Measurements from ENCODE around the gene WTIP.

The WTIP gene

GRCh38 chr19:34490141-34490766 lies 8.7 kb downstream of the WTIP start:
- H3K36me3 ChIP-seq (replicated peaks) = peaks cover 18% of the 10 kb centered on the region
- DNase-seq = no peak
- in situ Hi-C loops (cut with HindIII; ENCODE audit: low pct_ligation_motif_present, low sequenced_read_pairs) = no loop called here
- TF ChIP-seq, protein P1, sequence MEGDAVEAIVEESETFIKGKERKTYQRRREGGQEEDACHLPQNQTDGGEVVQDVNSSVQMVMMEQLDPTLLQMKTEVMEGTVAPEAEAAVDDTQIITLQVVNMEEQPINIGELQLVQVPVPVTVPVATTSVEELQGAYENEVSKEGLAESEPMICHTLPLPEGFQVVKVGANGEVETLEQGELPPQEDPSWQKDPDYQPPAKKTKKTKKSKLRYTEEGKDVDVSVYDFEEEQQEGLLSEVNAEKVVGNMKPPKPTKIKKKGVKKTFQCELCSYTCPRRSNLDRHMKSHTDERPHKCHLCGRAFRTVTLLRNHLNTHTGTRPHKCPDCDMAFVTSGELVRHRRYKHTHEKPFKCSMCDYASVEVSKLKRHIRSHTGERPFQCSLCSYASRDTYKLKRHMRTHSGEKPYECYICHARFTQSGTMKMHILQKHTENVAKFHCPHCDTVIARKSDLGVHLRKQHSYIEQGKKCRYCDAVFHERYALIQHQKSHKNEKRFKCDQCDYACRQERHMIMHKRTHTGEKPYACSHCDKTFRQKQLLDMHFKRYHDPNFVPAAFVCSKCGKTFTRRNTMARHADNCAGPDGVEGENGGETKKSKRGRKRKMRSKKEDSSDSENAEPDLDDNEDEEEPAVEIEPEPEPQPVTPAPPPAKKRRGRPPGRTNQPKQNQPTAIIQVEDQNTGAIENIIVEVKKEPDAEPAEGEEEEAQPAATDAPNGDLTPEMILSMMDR (IDR thresholded peaks at IDR 0.05; ENCODE audit: low read depth, low read length, missing control alignments) = no peak
- no peaks in the 10 kb centered on the region for H3K27me3 ChIP-seq (replicated peaks)
- no peak overlapping the region for H3K27ac ChIP-seq
- no peak overlapping the region for H3K4me3 ChIP-seq (ENCODE audit: low read depth, low read length)

DNA sequence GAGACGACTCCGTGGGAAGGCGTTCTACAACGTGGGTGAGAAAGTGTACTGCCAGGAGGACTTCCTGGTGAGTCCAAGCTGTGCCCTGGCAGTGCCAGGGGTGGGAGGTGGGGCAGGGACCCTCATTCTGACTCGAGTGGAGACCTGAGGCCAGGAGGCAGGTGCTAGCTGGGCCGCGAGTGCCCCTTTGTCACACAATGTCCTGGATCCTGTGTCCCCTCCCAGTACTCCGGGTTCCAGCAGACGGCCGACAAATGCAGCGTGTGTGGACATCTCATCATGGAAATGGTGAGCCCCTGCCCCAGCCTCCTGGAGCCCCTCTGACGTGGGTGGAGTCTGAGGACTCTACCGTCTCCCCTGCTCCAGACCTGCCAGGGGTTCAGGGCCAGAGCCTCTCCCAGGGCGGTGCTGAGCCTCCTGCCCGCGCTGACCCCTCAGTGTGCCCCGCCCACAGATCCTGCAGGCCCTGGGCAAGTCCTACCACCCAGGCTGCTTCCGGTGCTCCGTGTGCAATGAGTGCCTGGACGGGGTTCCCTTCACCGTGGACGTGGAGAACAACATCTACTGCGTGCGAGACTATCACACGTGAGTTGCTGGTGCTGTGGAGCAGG lies 11.6 kb downstream of the WTIP start:
- H3K36me3 ChIP-seq (replicated peaks) = peaks cover 30% of the 10 kb centered on the region
- no peak overlapping the region for H3K4me3 ChIP-seq (ENCODE audit: low read depth, low read length)
- no peaks in the 10 kb centered on the region for H3K27me3 ChIP-seq (replicated peaks)
- DNase-seq = no peak
- TF ChIP-seq, protein P1 (IDR thresholded peaks at IDR 0.05; ENCODE audit: low read depth, low read length, missing control alignments) = no peak
- in situ Hi-C loops (cut with HindIII; ENCODE audit: low pct_ligation_motif_present, low sequenced_read_pairs) = no loop called here
- H3K27ac ChIP-seq = no peak overlapping the region

- DNase-seq = no peak
- in situ Hi-C loops (cut with HindIII; ENCODE audit: low pct_ligation_motif_present, low sequenced_read_pairs) = no loop called here
- Histone ChIP-seq H3K36me3 (replicated peaks) (peaks cover 31% of the 10 kb centered on the region), H3K4me3 (ENCODE audit: low read depth, low read length) (no peak overlapping the region), H3K27me3 (replicated peaks) (no peaks in the 10 kb centered on the region), H3K27ac (no peak overlapping the region)
- TF ChIP-seq, protein P1 (IDR thresholded peaks at IDR 0.05; ENCODE audit: low read depth, low read length, missing control alignments) = no peak
These were observed 12.1 kb downstream of the WTIP start for GRCh38 chr19:34493649-34494044.

DNA sequence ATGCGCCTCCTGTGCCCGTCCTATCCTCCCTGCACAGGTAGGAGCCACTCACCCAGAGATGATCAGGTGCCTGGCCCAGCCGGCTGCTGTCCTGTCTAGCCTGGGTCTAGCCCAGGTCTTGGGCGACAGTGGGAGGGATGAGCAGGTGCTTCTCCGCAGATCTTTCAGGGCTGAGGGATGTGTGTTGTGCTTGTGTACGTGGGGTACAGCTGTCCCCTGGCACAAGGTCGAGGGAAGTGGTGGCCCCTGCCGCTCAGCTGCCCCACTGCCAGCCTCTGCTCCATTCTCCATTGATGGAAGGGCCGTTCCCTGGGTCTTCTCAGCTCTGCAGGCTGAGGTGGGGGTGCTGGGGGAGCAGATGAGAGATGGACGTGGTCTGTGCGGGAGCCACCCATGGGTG lies 13.0 kb downstream of the WTIP start:
- Histone ChIP-seq H3K27me3 (replicated peaks) (no peaks in the 10 kb centered on the region), H3K4me3 (ENCODE audit: low read depth, low read length) (no peak overlapping the region), H3K36me3 (replicated peaks) (peaks cover 33% of the 10 kb centered on the region), H3K27ac (no peak overlapping the region)
- TF ChIP-seq, protein P1 (IDR thresholded peaks at IDR 0.05; ENCODE audit: low read depth, low read length, missing control alignments) = no peak
- in situ Hi-C loops (cut with HindIII; ENCODE audit: low pct_ligation_motif_present, low sequenced_read_pairs) = no loop called here
- no peak for DNase-seq

- H3K36me3 ChIP-seq (replicated peaks) = peaks cover 33% of the 10 kb centered on the region
These were observed 13.9 kb downstream of the WTIP start for GRCh38 chr19:34495416-34495815.

More at GRCh38 chr19:34495416-34495815, 13.9 kb downstream of the WTIP start:
- DNase-seq = no peak
- TF ChIP-seq, protein P1 (IDR thresholded peaks at IDR 0.05; ENCODE audit: low read depth, low read length, missing control alignments) = no peak
- Histone ChIP-seq H3K27ac (no peak overlapping the region), H3K27me3 (replicated peaks) (no peaks in the 10 kb centered on the region), H3K4me3 (ENCODE audit: low read depth, low read length) (no peak overlapping the region)
- in situ Hi-C loops (cut with HindIII; ENCODE audit: low pct_ligation_motif_present, low sequenced_read_pairs) = no loop called here
